Umbilical cord (tissue), 2 donors: Measurements from ENCODE around the gene CHST13. TPM values are rescaled to one million over a fixed set of nuclear protein-coding genes. Genes with fewer than 3 reads are reported as not detected.

Experiments used
- DNase-seq: peaks from one replicate; pipeline ENCODE4 v3.0.0-alpha.2; 2015; ENCODE audit warnings: low spot score
- total RNA-seq: library from RNA; depleted of rRNA; stranded (reverse); fragments of >200 nt; gene quantifications from one replicate; pipeline ENCODE4 v1.2.3, GENCODE V29; 2014; ENCODE audit warnings: low replicate concordance; ENCODE audit not compliant: insufficient read depth

Gene CHST13
- total RNA-seq, 1 donor from 2014 or later = not detected

DNA sequence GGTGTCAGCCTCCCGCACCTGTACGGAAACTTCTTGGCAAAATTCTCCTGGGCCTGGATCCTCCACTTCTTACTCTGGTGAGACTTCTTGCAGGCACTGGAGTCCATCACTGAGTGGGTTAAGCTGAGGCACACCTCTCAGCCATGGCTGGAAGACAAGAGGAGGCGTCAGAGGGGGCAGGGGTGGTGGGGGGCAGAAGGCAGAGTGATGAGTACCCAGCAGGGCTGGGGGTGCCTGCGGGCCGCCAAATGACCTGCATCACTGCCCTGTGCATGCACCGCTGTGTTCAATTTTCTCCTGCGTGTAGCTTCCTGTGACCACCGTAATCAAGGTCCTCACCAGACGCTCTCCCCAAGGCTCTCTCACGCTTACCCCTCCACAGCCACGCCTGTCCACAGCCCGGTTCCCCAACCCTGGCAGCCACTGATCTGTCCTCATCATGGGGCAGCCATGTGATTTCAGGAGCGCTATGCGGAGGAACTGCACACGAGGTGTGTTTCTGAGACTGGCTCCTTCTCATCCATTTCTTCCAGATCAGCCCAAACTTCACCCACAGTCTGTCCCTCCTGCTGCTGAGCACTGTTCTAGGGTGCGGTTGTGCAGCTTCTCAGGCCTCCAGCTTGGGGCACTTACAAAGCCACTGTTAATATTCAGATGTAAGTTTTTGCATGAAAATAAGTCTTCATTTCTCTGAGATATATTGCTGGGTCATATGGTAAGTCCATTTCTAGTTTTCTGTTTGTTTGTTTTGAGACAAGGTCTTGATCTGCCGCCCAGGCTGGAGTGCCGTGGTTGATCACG is 29.5 kb downstream of the CHST13 start:
- no peak for DNase-seq

DNA sequence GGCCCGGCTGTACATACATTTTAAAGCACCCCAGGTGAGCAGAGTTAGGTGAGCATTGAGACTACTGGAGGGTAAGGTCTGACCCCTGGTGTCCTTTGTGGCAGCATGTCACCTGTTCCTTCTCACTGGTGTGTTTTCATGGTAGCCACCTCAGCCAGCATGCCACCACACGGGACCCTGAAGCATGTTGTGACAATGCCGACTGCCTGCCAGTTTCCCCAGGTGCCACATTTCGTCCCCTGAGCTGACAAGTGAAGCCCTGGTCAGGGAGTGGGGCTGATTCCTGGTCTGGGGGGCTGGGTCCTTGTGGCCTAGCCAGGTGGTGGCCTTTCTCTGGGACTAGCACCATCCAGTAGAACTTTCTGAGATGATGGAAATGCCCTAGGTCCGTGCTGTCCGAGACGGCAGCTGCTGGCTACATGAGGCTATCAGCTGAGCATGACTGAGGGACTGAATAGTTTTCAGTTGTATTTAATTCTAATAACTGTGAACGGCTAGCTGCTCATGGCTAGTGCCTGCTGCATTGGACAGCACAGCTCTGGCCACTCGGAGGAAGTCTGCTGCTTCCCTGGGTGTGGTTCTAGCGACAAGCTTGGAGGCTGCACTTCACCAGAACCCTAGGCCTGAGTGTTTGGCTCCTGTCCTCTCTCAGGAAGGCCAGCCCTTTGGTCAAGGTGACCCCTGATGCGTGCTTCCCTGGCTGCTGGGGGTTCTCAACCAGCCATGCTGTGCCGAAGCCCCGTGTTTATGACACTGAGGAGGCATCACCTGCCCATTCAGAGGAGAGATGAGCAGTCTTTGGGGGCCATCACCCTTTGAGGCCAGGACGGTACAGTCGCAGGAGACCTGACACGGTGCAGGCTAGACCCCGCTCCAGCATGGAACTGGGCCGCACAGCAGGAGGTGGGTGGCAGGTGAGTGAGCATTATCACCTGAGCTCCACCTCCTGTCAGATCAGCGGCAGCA is 30.9 kb downstream of the CHST13 start:
- DNase-seq = no peak

DNA sequence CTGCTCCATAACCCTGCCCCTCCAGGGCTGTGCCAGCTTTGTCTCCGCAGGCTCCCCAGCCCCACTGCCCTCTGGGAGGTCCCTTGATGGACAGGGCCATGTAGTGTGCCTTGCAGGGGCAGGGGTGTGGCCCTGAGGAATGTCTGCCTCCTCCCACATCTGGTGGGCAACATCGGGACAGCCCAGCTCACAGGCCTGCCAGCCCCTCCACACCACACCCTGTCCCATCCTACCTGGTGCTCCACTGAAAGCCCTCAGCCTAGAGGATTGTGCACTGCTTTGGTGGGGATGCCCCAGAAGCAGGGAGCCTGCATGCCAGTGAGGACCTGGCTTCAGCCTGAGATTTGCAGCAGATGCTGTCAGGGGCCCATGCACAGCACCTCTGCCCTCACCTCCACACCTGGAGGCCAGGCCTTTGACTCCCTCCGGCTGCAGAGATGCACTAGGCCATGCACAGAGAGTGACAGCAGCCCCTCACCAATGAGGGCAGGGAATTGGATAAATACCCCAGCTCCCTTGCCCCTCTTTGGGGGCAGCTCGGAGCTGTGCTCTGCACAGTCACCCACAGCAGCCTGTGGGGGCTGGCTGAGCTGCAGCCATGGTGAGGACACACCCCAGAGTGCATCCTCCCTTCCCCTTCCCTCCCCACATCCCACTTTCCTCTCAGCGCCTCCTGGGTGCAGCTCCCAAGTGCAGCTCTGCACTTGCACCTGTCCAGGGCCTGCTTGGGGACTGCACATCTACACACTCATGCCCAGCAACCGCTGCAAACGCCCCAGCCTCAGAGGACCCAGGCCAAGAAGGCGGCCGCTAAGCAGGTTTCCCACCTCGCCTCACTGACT is 32.1 kb downstream of the CHST13 start:
- no peak for DNase-seq

DNA sequence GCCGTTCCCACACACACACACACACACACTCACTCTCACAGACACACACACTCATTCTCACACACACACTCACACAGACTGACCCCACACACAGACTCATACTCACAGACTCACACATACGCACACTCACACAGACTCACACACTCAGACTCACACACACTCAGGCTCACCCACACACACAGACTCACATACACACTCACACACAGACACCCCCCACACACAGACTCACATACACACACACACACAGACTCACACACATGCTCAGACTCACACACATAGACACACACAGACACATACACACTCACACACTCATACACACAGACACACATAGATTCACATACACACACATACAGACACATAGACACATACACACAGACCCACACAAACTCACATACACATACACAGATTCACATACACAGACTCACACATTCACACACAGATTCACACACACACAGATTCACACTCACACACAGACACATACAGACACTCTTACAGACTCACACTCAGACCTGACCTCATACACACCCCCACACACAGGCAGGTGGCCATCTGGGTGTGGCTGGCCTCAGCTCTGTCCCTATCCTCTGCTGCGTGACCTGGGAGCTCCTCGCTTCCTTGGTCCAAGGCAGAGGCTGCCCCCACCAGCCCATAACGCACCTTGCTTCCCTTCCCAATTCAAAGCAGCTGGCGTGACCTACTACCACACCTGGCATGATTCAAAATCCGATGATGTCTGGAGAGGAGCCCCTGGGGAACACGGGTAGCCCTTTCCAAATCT is 32.9 kb downstream of the CHST13 start:
- no peak for DNase-seq

GRCh38 chr3:126557415-126557745 is 33.4 kb downstream of the CHST13 start:
- no peak for DNase-seq

DNA sequence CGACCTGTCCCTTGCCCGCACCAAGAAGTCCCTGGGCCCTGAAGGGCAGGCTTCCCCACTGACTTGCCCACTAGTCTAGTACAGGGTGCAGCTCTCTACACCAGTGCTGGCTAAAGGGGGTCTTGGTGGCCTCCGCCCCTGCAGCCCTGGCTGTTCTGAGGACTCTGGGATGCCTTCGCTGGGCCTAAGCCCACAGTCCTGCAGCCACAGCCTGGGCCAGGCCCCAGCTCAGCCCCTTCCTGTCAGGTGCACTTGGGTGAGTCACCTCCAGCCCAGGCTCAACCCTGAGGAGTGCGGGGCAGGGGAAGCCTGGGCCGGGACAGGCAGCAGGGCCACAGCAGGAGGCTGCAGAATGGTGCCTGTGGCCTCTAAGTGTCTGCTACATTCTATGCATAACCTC is 33.8 kb downstream of the CHST13 start:
- no peak for DNase-seq

- no peak for DNase-seq
Measured at GRCh38 chr3:126558336-126559071, 34.5 kb downstream of the CHST13 start, which contains the start of gene C3orf22. Gene C3orf22 (minus strand): TSS chr3:126558932. CDS start chr3:126553390, 5,542 bp downstream.

- no peak for DNase-seq
Measured at GRCh38 chr3:126562737-126563276, 38.9 kb downstream of the CHST13 start.

GRCh38 chr3:126567696-126568438 is 43.9 kb downstream of the CHST13 start:
- DNase-seq = no peak

DNA sequence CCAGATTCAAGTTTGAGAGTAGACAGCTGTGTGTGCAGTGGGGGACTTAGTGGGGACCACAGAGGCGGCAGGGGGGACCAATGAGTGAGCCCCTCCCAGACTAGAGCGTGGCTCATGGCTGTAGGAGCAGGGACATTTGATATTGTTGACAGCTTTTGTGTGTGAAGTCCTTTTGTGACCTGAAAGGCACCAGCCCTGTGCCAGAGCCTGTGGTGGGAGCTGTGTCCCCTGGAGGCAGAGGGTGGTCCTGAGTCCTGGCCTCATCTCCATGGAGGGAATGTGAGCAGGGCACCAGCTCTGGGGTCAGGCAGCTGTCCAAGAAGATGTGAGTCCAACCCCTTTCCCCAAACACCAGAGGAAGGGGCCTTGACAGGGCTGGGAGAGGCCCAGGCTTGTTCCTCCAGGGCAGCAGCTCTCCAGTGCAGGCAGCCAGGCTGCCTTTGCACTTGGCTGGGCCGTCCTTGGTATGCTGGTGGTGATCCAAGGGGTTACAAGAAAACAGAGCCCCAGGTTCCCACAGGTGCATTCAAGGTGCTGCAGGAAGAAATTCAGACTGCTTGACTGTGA is 44.9 kb downstream of the CHST13 start:
- DNase-seq = no peak

GRCh38 chr3:126569390-126569975 is 45.5 kb downstream of the CHST13 start:
- DNase-seq = no peak

- no peak for DNase-seq
Measured at GRCh38 chr3:126570103-126570541, 46.2 kb downstream of the CHST13 start.

DNA sequence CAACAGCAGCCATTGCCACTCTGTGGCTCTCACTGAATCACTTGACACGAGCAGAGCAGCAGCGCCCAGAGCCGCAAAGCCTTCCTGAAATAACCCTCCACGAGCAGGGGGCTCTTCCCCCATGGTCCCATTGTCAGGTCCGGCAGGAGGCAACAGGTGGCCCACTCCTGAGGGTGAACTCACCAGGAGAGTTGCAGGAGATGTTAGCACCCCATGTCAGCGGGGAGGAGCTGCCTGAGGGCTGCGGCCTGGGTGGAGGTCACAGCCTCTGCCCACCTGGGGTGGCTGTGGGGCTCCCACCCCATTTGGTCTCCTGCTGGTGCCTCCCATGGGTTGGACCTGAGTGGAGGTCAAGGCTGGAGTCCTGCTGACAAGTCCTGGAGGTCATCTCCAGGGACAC is 47.1 kb downstream of the CHST13 start:
- no peak for DNase-seq

- DNase-seq = no peak
Measured at GRCh38 chr3:126573492-126574117, 49.6 kb downstream of the CHST13 start.

- no peak for DNase-seq
Measured at GRCh38 chr3:126577261-126577660, 53.3 kb downstream of the CHST13 start.

DNA sequence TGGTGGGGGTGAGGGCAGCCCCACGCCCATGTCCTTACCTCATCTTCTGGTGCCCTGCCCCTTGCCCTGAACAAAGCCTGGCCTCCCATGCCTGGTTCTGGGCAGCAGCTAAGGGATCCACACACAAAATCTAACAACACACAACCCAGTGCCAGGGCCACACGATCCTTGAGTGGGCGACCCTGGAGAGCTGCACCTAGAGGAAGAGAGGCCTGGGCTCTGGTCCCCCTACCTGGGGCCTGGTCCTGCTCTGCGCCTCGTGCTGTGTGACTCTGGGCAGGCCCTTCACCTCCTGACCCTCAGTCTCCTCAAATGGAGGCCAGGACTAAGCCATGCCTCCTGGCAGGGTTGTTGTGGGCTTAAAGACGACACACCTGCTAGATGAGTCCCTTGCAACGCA is 54.7 kb downstream of the CHST13 start:
- DNase-seq = no peak

DNA sequence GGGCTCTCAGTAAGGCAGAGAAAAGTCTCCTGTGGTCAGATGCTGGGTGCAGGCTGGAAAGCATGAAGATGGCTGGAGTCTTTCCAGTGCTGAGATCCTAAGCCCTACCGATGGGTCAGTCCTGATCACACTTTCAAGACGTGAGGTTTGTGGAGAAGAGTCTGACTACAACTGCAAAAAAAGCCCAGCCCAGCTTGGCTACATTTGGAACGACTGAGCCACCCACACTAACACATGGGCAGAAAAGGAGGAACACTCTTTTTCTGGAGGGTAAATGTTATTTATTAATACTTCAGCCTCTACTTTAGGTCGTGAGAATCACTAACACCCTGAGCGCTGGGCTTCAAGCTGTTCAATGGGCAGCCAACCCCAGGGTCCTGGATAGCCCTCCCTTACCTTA is 56.8 kb downstream of the CHST13 start:
- no peak for DNase-seq

GRCh38 chr3:126581569-126581968 is 57.6 kb downstream of the CHST13 start:
- DNase-seq = no peak
